ENCODE measurements around the gene PROM1.

Gene PROM1

GRCh38 chr4:15935504-15936402 lies 148.1 kb downstream of the PROM1 start:
- DNase-seq = no peak

- no peak for DNase-seq
These were observed 149.6 kb downstream of the PROM1 start for GRCh38 chr4:15934259-15934658.

- DNase-seq = no peak
These were observed 152.2 kb downstream of the PROM1 start for GRCh38 chr4:15931451-15932210.

GRCh38 chr4:15930314-15930713 lies 153.5 kb downstream of the PROM1 start:
- DNase-seq = no peak

DNA sequence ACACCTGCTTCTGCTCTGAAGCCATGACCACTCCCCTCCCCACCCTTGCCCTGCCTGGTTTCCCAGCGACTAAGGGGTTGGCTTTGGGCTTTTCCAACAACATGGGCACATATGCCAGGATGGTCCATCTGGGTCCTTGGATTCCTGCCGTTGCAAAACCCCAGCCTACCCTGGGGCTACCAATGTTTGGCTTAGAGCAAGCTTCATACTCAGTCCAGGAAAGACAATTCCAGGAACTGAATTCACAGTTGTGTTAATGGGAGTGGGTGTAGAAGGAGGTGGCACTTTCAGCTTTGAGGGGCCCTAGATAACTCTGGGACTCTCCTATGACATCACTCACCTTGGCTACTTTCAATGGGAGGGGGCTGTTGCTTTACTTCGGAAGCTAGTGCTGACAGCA lies 154.3 kb downstream of the PROM1 start:
- DNase-seq = no peak

DNA sequence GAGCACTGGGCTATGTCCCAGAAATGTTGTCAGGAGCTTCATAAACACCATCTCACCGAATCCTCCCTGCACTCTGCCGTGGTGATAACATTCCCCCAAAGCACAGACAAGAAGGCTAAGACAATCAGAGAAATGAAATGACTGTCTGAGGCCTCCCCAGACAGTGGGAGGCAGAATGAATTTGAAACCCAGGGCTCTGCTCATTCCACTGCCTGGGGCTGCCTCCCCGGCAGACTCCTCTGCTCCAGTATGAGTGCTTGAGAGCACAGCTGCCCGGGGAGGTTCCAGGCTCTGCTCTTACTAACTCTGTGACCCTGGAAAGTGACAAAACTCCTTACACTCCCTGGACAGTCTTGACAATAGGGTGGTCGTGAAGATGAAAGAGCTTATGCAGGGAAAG lies 154.9 kb downstream of the PROM1 start:
- no peak for DNase-seq

DNA sequence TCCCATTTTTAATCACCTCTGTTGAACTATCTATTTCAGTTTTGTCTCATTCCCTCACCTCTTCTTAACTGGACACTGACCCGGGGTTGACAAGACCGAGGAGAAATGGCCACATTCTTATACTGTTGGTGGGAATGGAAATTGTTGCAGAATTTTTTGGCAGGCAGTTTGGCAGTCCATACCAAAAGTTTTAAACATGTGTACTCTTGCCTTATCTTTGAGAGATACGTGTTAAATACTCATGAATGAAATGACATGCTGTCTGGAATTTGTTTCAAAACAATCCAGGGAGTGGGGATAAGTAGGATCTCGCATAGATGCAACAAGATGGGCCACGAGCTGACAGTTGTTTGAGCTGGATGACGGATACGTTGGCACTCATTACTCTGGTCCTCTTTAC lies 157.3 kb downstream of the PROM1 start:
- no peak for DNase-seq

DNA sequence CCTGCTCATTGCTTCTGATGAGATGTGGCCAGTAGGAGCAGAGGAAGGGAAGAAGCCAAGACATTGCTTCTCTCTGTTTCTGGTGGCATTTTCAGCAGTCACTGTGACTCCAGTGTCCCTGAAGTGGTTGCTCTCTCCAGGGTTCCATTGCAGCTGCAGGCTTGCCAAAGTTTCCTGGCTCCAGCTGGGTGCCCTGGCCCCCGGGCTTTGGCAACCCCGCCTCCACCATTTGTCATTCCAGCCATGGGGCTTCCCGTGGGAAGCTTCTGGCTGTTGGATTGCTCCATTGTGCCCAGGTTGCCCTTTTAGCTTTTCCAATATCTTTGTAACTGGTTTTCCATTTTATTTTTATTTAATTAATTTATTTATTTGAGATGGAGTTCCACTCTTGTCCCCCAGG lies 158.0 kb downstream of the PROM1 start:
- DNase-seq = no peak

- DNase-seq = no peak
These were observed 162.3 kb downstream of the PROM1 start for GRCh38 chr4:15921592-15921932.

DNA sequence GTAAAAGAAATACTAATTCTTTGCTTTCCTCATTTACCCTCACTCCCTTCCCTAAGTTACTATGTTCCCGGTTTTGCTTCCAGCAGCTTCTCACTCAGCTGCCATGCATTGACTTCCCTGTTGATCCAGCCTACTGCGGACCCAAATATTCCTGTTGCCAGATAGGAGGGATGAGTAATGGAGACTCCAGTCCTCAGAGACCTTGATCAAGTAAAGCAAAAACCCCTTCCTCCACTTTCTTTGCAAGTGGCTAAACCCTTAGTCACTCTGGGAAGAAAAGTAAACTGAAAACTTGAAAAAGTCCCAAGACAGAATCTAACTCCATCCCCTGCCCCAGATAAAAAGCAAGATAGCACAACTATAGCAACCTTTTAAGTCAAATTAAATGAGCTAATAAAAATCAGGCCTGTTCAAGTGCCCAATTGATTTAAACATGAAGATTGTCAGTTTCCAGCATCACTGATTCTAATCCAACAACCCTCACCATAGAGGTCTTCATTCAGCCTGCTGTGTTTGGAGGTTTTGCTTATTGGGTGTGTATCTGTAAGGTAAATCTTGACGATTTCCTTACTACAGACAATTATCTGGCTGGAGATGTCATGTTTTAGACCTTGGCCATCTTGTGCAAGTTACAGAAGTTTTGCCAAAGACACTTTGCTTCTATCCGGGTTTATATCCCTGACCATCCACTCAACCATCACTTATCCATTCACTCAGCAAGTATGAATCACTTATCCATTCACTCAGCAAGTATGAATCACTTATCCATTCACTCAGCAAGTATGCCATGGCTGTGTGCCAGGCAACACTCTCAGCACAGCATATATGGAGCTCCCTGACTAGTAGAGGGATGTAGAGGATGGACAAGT lies 162.9 kb downstream of the PROM1 start:
- no peak for DNase-seq

DNA sequence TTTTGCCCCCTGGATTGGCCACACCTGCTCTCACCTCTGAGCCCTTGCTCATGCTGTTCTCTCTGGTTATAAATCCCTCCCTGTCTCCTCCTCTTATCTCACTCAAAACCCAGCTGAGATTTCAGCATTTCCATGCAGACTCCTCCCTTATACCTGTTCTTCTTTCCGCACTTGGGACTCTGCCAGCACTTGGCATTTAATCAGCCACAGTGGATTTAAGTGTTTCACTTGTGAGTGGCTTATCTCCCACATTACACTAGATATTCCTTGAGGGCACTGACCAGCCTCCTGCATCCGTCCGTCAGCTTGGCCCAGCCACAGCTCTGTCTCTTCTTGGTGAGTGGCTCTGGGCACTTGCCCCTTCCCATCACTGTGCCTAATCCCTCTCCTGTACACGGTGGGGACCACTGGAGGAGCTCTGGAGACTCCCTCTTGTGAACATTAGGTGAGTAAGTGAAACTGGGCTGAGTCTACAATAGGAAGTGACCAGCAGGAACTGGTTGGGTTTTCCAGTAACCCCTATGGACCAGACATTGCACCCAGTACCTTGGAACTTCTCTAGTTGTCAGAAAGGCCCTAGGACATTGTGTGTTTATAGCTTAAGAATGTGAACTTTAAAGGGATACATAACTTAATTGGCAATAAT lies 165.2 kb downstream of the PROM1 start:
- DNase-seq = no peak
